CD4-positive, alpha-beta T cell treated with Interleukin-15 for 1 hour (primary cell): ENCODE results near the gene MPEG1.
A peak's percentile ranks its signal among the peaks of the same experiment; 100 is the strongest.

Experiments
- DNase-seq: peaks from one replicate; pipeline ENCODE4 v3.0.0-alpha.2; 2020

The MPEG1 gene

DNA sequence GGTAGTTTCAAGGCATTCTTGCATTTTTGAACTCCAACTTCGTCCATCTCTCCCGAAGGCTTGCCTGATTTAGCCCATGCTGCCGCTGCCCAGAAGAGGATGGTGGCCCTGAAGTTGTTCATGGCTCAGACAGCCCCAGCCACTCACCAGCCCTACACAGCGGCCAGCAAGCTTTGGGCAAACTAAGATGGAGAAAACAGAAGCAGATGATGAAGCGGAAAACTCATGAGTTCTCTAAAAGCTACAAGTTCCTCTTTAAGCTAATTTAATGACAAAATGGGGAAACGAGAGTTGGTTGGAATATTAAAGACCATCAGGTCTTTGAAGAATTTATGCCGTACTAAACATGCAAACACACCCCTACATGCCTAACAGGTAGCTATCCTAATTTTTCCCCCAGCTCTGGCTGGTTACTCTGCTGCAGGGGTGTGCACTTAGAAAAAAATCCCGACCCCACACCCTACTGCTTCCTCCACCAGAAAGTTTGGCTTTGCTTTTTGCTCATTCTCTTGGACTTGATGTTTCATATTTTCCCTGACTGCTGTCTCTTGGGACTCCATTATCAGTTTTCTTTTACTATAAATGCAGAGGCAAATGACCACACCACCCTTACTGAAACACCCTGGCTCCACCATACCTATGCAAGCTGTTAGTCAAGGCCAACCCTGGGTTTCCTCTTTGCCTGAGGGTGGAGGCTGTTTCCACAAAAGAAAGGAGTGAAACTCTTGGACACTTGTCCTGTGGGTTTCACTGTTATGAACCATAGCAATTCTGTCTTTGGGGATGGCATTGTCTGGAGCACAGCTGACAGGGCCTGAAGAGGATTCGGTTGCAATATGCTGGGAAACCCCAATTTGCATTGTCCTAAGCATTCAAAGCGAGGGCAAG lies at the start of gene MPEG1:
Gene MPEG1, minus strand, starts transcription at position 184 of the 888 bp plus-strand sequence. Its CDS starts 62 bp downstream, at position 122.
- DNase-seq, result peak; percentile 38

DNA sequence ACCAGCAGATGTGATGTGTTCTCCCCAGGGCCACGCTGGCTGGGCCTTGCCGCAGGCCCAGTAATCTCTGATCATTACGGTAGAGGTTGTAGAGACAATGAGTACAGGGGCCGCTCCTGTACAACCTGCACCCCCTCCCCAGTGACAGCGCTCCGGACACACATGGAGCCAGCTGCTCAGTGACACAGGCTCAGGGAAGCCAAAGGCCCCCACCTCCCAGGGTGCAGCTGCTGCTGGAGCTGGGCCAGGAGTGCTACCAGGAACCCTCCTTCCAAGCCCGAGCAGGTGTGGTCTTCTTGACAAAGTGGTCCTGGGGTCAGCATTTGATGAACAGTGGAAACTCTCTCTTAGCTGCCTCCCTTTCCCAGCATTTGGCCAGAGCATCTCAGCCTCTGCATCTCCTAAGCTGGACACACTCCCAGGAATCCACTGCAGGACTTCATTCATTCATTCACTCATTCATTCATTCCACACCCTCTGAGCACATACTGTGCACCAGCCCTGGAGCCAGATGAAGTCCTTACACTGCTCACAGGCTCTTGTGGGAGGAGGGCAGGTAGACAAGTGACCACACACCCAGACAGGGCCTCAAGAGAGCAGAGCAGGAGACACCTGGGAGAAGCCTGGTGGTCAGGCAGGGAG lies 49.6 kb upstream of the MPEG1 start:
- no peak for DNase-seq

GRCh38 chr11:59261150-59261549 lies 48.4 kb upstream of the MPEG1 start:
- no peak for DNase-seq

DNA sequence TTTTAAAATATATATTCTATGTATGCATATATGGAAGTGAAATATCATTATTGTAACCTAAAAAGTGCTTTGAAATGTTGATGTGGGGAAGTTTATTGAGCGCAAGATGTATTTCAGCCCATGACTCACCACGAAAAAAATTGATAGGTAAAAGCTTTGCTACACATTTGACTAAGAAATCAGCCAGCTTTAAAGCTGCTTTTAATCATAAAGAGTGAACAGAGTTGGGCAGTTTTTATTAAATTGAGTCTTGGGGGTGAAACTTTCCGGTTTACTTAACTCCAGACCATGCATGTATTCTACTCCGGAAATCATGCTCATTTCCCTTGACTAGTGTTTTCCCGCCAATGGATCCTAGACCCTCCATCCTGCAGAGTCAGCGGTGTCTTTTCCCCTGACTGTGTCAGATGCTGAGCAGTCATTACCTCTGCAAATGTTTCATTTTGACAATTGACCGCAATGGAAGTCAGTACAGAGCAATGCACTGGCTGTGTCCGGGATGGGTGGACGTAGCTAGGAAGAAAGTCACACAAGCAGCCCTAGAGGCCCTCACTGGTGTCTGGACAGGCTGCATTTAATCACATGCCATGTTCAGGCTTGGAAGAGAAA lies 47.2 kb upstream of the MPEG1 start:
- DNase-seq, result no peak

- no peak for DNase-seq
These were observed 46.3 kb upstream of the MPEG1 start for GRCh38 chr11:59259047-59259446.

DNA sequence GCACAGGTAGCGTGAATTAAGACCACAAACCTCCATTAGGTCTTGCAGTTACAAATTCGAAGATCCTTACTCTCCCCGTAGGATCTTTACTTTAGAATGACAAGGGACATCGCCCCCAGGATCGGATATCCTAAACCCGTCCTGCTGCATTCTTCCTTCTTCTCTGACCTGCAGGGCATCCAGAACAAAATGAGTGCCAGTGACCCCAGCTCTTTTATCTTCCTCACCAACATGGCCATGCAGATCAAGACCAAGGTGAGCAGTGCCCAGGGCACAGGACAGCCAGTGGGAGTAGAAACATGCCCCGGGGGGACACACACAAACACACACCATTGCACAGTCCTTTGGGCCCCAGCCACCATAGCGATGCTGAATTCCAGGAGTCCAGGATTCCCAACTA lies 42.6 kb upstream of the MPEG1 start:
- DNase-seq, result no peak

- DNase-seq, result no peak
These were observed 41.6 kb upstream of the MPEG1 start for GRCh38 chr11:59254286-59254685.

- DNase-seq, result no peak
These were observed 40.3 kb upstream of the MPEG1 start for GRCh38 chr11:59253001-59253400.

DNA sequence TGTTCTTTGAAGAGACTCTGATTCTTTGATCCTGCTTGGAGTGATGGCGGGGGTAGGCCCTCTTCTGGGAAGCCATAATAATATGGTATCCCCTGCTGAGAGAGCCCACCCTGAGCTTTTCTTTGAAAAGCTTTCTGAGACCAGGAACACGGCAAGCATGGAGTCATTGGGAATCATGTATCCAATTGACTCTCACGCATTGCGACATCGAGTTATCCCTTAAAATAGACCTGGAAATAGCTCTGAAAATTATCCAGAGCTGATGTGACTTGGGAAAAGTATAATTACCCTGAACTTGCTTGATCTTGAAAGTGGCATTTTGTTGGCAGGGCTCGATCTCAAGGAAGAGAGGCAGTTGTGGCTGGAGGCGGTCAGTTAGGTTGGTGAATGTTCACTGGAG lies 36.8 kb upstream of the MPEG1 start:
- DNase-seq, result no peak

DNA sequence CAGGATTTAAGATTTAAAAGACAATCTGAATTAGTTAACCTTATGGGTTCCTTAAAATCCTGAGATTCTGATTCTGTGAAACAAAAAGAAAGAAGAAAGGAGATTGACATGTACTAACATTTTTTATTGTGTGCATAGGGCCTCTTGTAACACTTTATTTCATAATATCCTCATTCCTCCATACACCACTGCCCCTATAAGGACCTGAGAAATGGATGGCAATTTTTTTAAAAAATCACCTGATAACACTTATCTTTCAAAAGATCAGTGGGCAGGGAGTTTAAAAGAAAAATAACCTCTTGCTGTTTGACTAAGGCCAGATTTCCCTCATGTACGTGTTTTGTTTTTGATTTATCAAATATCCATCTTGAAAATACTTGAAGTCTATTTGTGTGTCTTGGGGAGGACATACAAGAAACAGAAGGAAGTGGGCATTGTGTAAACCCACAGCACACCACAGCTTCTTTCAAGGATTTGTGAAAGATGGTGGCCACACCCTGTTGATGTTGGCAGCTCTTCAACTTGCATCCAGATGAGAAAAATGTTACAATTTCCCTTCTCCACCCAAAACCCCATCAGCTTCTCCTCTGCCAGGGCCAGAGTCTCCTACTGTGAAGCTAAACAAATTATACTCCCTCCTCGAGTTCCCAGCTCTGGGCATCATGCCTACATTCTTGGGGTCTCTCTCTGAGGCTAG lies 35.0 kb upstream of the MPEG1 start:
- DNase-seq, result no peak

- no peak for DNase-seq
These were observed 30.9 kb upstream of the MPEG1 start for GRCh38 chr11:59243633-59244032.

- no peak for DNase-seq
These were observed 27.6 kb upstream of the MPEG1 start for GRCh38 chr11:59240322-59240721.

GRCh38 chr11:59226396-59226795 lies 13.7 kb upstream of the MPEG1 start:
- DNase-seq, result no peak

GRCh38 chr11:59225017-59225416 lies 12.3 kb upstream of the MPEG1 start:
- no peak for DNase-seq

DNA sequence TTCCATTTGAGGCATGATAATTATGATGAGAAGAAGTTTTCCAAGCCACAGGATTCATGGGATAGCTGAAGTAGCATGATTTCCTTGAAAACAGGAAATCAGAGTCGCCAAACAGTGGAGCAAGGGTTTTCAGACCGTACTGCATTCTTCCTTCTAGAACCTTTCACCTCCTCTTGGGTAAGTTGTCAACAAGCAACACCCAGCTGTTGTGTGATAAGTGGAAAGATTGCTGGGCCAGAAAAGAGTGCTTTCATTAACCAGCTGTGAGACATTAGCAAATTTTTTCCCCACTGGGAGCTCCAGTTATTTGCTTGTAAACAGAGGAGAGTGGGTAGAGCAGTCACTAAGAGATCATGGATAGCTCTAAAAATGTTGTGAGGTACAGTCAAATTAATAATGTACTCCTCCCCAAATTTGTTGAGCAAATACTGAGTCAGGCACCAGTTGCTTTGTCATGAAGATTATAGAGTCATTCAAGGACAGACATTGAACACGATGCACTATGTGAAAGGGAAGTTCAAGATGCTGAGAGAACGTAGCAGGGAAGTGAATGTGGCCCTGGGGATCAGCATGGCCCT lies 11.7 kb upstream of the MPEG1 start:
- DNase-seq, result peak; percentile 39

GRCh38 chr11:59223611-59224010 lies 10.9 kb upstream of the MPEG1 start:
- no peak for DNase-seq

GRCh38 chr11:59223177-59223576 lies 10.4 kb upstream of the MPEG1 start:
- DNase-seq, result no peak

- DNase-seq, result peak; percentile 41
These were observed 9.8 kb upstream of the MPEG1 start for GRCh38 chr11:59222464-59223060.

- DNase-seq, result no peak
These were observed 8.7 kb upstream of the MPEG1 start for GRCh38 chr11:59221441-59221840.

DNA sequence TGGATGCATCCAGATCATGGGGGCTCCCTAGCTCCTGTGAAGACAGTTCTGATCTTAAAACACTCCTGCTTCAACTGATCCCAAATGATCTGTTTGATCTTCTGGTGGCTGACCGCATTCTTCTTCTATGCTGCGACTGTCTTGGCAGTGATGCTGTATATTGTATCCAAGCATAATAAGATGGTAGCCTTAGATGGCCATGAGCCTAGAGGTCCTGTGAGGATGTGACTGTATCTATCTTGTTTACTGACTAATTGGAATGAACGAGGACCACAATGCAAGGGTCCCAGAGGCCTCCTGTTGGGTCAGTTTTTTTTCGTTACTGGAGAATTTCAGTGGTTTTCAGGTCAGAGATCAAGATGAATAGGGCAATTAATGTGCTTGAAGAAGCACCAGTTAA lies 7.1 kb upstream of the MPEG1 start:
- no peak for DNase-seq

DNA sequence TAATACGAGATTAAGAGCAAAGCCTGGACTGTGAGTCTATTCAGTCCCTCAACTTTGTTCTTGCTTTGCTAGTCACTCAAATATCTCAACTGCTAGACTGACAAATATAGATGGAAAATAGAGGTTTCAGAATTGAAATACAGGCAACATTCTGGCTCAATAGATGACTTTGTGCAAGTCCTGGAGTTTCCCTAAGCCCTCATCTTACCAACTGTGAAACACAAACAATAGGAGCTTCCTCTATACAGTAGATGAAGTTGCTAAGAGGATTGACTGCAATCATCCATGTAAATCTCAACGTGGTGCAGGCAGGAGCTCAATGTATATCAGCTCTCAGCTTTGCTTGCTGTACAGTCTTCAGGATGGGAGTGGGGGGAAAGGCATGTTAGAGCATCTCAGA lies 6.2 kb upstream of the MPEG1 start:
- DNase-seq, result no peak

DNA sequence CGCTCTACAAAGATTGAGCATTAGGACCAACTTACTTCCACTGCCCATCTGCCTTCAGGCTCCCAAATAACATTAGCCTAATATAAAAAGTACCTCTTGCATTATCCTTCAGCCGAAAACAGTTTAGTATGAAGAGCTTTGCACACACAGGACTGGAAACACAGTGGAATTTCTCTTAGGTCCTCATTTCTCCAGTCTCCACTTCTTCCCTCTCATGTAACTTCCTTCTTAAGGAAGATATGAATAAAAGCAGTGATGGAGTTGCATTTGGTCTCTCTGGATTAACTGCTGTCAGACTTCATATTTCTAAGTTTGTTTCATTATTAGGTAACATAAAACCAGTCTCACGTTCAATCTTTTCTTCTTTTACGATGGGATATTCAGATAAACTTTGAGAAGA lies 5.6 kb upstream of the MPEG1 start:
- no peak for DNase-seq
